SK-N-SH (cell line): ENCODE data around the gene KIF15. TPM values are rescaled to one million over a fixed set of nuclear protein-coding genes. Genes with fewer than 3 reads are reported as not detected.

ENCODE experiments used
- CTCF ChIA-PET: fragments of 300-600, 350-600 bp; formaldehyde crosslinking; extraction: SDS; loops from one replicate; lab custom pipeline; 2021; lab: Yijun Ruan, JAX
- POLR2A ChIA-PET: fragments of 350-600 bp; sonication (Branson Sonifier 250); formaldehyde crosslinking; extraction: SDS; loops from one replicate; lab custom pipeline; 2020; ENCODE audit warnings: antibody characterized with exemption, inconsistent platforms; lab: Yijun Ruan, JAX
- DNase-seq: peaks from one replicate; pipeline ENCODE4 v3.0.0; 2012
- H2AFZ ChIP-seq: fragments of 200-600 bp; sonication (generic); 2 replicates; pipeline ENCODE4 v1.8.1; 2016; ENCODE audit warnings: antibody characterized with exemption, mild to moderate bottlenecking, low read depth
- H3F3A ChIP-seq: fragments of 200-600 bp; sonication (generic); replicated peaks from 2 replicates; pipeline ENCODE3; 2016; ENCODE audit warnings: antibody characterized with exemption, mild to moderate bottlenecking; ENCODE audit not compliant: insufficient read depth
- H3K27ac ChIP-seq, 2 experiments: fragments of 200-500 bp in 1 of 2; fragments of 200-600 bp in 1 of 2; sonication (Bioruptor generic) in 1 of 2; sonication (generic), shearing (Covaris generic) in 1 of 2; 2 replicates each; pipeline versions ENCODE4 v1.5.1 to v1.6.1; 2014 to 2016; ENCODE audit warnings: low read depth in 2 of 2, inconsistent platforms in 1 of 2, low read length in 1 of 2, mild to moderate bottlenecking in 1 of 2, mixed read lengths in 1 of 2
- H3K27me3 ChIP-seq: fragments of 200-600 bp; sonication (generic), shearing (Covaris generic); 2 replicates; pipeline ENCODE4 v1.6.1; 2016; ENCODE audit warnings: mixed run types; ENCODE audit not compliant: insufficient read depth
- H3K36me3 ChIP-seq, 2 experiments: fragments of 200-500 bp in 1 of 2; fragments of 200-600 bp in 1 of 2; sonication (Bioruptor generic) in 1 of 2; sonication (generic) in 1 of 2; replicated peaks in 1 of 2; 2 replicates each; pipeline versions ENCODE3 to v1.5.1; 2014 to 2016; ENCODE audit warnings: low read length in 1 of 2, mild to moderate bottlenecking in 1 of 2; ENCODE audit not compliant: insufficient read depth in 2 of 2, control insufficient read depth in 1 of 2
- H3K4me1 ChIP-seq, 2 experiments: fragments of 200-500 bp in 1 of 2; fragments of 200-600 bp in 1 of 2; sonication (Bioruptor generic) in 1 of 2; sonication (generic), shearing (Covaris generic) in 1 of 2; 2 replicates each; pipeline versions ENCODE4 v1.5.1 to v1.6.1; 2014 to 2016; ENCODE audit warnings: low read depth in 1 of 2, low read length in 1 of 2, mixed run types in 1 of 2; ENCODE audit not compliant: insufficient read depth in 2 of 2, control insufficient read depth in 1 of 2
- H3K4me2 ChIP-seq: fragments of 200-600 bp; sonication (generic), shearing (Covaris generic); 2 replicates; pipeline ENCODE4 v1.6.1; 2017; ENCODE audit warnings: mixed run types
- H3K4me3 ChIP-seq, 2 experiments: fragments of 200-500 bp in 1 of 2; fragments of 200-600 bp in 1 of 2; sonication (Bioruptor generic) in 1 of 2; sonication (generic), shearing (Covaris generic) in 1 of 2; 2 replicates each; pipeline versions ENCODE4 v1.5.1 to v1.8.1; 2014 to 2016; ENCODE audit warnings: low read depth in 2 of 2, inconsistent platforms in 1 of 2, low read length in 1 of 2, mild to moderate bottlenecking in 1 of 2, mixed read lengths in 1 of 2, moderate library complexity in 1 of 2
- H3K79me2 ChIP-seq: fragments of 200-600 bp; sonication (generic); 2 replicates; pipeline ENCODE4 v1.8.1; 2017; ENCODE audit warnings: mild to moderate bottlenecking; ENCODE audit not compliant: insufficient read depth
- H3K9ac ChIP-seq: fragments of 200-600 bp; sonication (generic); 2 replicates; pipeline ENCODE4 v1.6.1; 2017; ENCODE audit warnings: mixed run types
- H3K9me2 ChIP-seq: fragments of 200-600 bp; sonication (generic); 2 replicates; pipeline ENCODE4 v1.6.1; 2017; ENCODE audit warnings: mixed run types
- H3K9me3 ChIP-seq: fragments of 200-600 bp; sonication (generic); 2 replicates; pipeline ENCODE4 v1.6.1; 2017; ENCODE audit warnings: mixed run types, mild to moderate bottlenecking, moderate library complexity
- H4K20me1 ChIP-seq: fragments of 200-600 bp; sonication (generic); 2 replicates; pipeline ENCODE4 v1.6.1; 2017; ENCODE audit warnings: mild to moderate bottlenecking, mixed run types; ENCODE audit not compliant: insufficient read depth
- ELF1 ChIP-seq: IDR thresholded peaks from 2 replicates; pipeline ENCODE4 v1.4.0; 2012
- EP300 ChIP-seq, 2 experiments: IDR thresholded peaks; 2 replicates each; pipeline versions ENCODE4 v1.4.0 to v1.6.1; 2012; ENCODE audit warnings: borderline replicate concordance in 1 of 2, low read depth in 1 of 2, low read length in 1 of 2
- EZH2phosphoT487 ChIP-seq: fragments of 200-600 bp; sonication (generic); IDR thresholded peaks from 2 replicates; pipeline ENCODE4 v1.6.1; 2017; ENCODE audit warnings: low read depth, mixed run types, mild to moderate bottlenecking, antibody characterized with exemption, moderate library complexity, borderline replicate concordance
- FOSL2 ChIP-seq: IDR thresholded peaks from 2 replicates; pipeline ENCODE4 v1.4.0; 2012; ENCODE audit warnings: low read depth, mild to moderate bottlenecking, moderate library complexity, borderline replicate concordance
- FOXJ3 ChIP-seq: sonication (generic); formaldehyde crosslinking; IDR thresholded peaks from 2 replicates; pipeline ENCODE4 v1.5.1; 2020; ENCODE audit warnings: mild to moderate bottlenecking, missing genetic modification reagents
- FOXM1 ChIP-seq: IDR thresholded peaks from 2 replicates; pipeline ENCODE4 v1.4.0; 2012; ENCODE audit warnings: low read depth, mild to moderate bottlenecking
- GABPA ChIP-seq: IDR thresholded peaks from 2 replicates; pipeline ENCODE4 v1.4.0; 2012; ENCODE audit warnings: low read depth, mild to moderate bottlenecking
- GATA2 ChIP-seq: sonication (generic); formaldehyde crosslinking; IDR thresholded peaks from 2 replicates; pipeline ENCODE4 v1.5.0; 2020; ENCODE audit warnings: mild to moderate bottlenecking, missing genetic modification reagents
- MAX ChIP-seq: IDR thresholded peaks from 2 replicates; pipeline ENCODE4 v1.4.0; 2012; ENCODE audit warnings: low read depth
- MXI1 ChIP-seq: IDR thresholded peaks from 2 replicates; pipeline ENCODE4 v1.6.1; 2012; ENCODE audit warnings: mild to moderate bottlenecking, low read depth, low read length, improper control_type of control experiment
- NFIC ChIP-seq: IDR thresholded peaks from 2 replicates; pipeline ENCODE4 v1.4.0; 2012; ENCODE audit warnings: borderline replicate concordance
- RCOR1 ChIP-seq: fragments of 150-350 bp; IDR thresholded peaks from 2 replicates; pipeline ENCODE4 v1.6.1; 2017; ENCODE audit warnings: antibody characterized with exemption, low read length
- RXRA ChIP-seq: IDR thresholded peaks from 2 replicates; pipeline ENCODE4 v1.4.0; 2012; ENCODE audit warnings: low read depth, mild to moderate bottlenecking, borderline replicate concordance
- SIN3A ChIP-seq: IDR thresholded peaks from 2 replicates; pipeline ENCODE4 v1.6.1; 2012; ENCODE audit warnings: low read depth, mild to moderate bottlenecking, low read length, moderate library complexity, borderline replicate concordance
- TAF1 ChIP-seq: IDR thresholded peaks from 2 replicates; pipeline ENCODE4 v1.6.1; 2012; ENCODE audit warnings: low read depth, mild to moderate bottlenecking, low read length, moderate library complexity, borderline replicate concordance
- TCF12 ChIP-seq: IDR thresholded peaks from 2 replicates; pipeline ENCODE4 v1.4.0; 2012
- USF1 ChIP-seq: IDR thresholded peaks from 2 replicates; pipeline ENCODE4 v1.4.0; 2012; ENCODE audit warnings: low read depth, borderline replicate concordance
- YY1 ChIP-seq: IDR thresholded peaks from 2 replicates; pipeline ENCODE4 v1.4.0; 2012; ENCODE audit warnings: low read depth, mild to moderate bottlenecking
- WGBS: methylation state at CpG from one replicate; pipeline ENCODE4 v1.1.6; 2017; ENCODE audit warnings: low lambda C conversion rate; 5-methylcytosine and 5-hydroxymethylcytosine counted together
- polyA plus RNA-seq, 3 experiments: library from polyadenylated mRNA; depleted of rRNA; stranded (reverse); fragments of >200 nt; gene quantifications; 2 replicates each; pipeline ENCODE4 v1.2.3, GENCODE V29; 2012

KIF15 gene
- polyA plus RNA-seq, 1 of the 3 experiments (the other 2 are of a cell fraction) = 2.3 TPM

DNA sequence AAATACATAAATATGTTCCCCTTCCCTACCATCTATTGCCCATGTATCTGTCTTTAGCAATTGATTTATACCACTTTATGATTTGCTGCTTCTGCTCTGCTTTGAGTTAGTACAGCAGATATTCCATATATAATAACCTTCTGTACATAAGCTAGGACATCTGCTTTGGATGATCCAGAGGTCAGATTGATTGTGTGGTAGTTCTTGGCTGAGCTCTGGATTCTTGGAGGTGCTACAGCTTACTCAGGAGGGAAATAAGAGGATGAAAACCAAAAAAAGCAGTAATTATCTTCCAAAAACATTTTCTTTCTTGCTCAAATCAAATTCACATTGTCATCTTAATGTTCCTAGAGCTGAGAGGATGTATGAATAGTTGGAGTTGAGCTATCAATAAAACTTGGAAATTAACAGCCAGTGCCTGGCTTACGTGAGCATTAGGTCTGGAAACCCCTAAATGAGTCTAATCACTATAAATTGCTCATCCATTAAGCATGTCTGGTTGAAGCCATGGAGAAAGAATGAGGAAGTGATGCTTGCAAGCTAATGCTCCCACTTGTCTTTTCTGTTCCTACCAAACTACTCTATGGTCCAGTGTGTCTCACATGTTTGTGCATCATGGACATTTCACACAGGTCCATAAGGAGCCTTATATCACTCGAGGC lies 63.8 kb downstream of the KIF15 start:
- no peak overlapping the region for H3K9ac ChIP-seq
- H3K4me2 ChIP-seq = no peak overlapping the region
- peak overlapping the region; percentile 78 for H2AFZ ChIP-seq
- H3K27ac ChIP-seq = peak overlapping the region; percentile 42 to 71
- ChIA-PET CTCF (interaction anchor here (0.7 to 1.4 kb wide), 4 partner anchors 8 to 89 kb away, joined by 3 to 6 read pairs (median 4); no protein-coding TSS in a partner anchor), POLR2A (interaction anchor here (0.9 kb wide), 1 partner anchor 315 kb away, joined by 3 read pairs; no protein-coding TSS in a partner anchor)
- no peaks in the 10 kb centered on the region; the same call in 1 of the 2 replicates for H3K79me2 ChIP-seq
- peaks cover 15 to 23% of the 10 kb centered on the region in 2 experiments for H3K36me3 ChIP-seq
- no peaks in the 10 kb centered on the region for H3K27me3 ChIP-seq
- no peaks in the 10 kb centered on the region for H4K20me1 ChIP-seq
- H3K4me1 ChIP-seq = peaks cover 7 to 9% of the 10 kb centered on the region in 2 experiments; a peak in 3 of 4 replicates
- H3K9me3 ChIP-seq = no peaks in the 10 kb centered on the region
- peaks cover 10% of the 10 kb centered on the region for H3F3A ChIP-seq
- WGBS = 33% methylated on average over 2 of the region's 2 CpGs
- H3K9me2 ChIP-seq = no peaks in the 10 kb centered on the region
- no peak for TF ChIP-seq FOXM1
- TF ChIP-seq YY1 = no peak
- TF ChIP-seq USF1 = no peak
- TF ChIP-seq NFIC = no peak
- TF ChIP-seq MXI1 = peak; percentile 35; the same call in 1 of the 2 replicates
- no peak for TF ChIP-seq SIN3A
- TF ChIP-seq RCOR1 = peak; percentile 68
- peak; percentile 8; the same call in 1 of the 2 replicates for TF ChIP-seq FOSL2
- TF ChIP-seq TCF12 = 0 out of 2 replicates have a peak, but pooled peaks have one; percentile 8
- no peak for TF ChIP-seq GABPA
- 0 out of 2 replicates have a peak, but pooled peaks have one; percentile 14 for TF ChIP-seq MAX
- peak; percentile 87 for TF ChIP-seq ELF1
- no peak for TF ChIP-seq GATA2 (CRISPR knock-in tag)
- no peak for TF ChIP-seq RXRA
- TF ChIP-seq TAF1 = no peak
- TF ChIP-seq FOXJ3 (CRISPR knock-in tag) = no peak
- peak in 1 of 2 experiments; percentile 34; a peak in 1 of 4 replicates for TF ChIP-seq EP300 (IDR thresholded peaks at IDR 0.05; ENCODE audit: borderline replicate concordance in 1 of 2, low read depth in 1 of 2, low read length in 1 of 2)
- TF ChIP-seq EZH2phosphoT487 = no peak
- no peak overlapping the region for H3K4me3 ChIP-seq
- peak; percentile 51 for DNase-seq

DNA sequence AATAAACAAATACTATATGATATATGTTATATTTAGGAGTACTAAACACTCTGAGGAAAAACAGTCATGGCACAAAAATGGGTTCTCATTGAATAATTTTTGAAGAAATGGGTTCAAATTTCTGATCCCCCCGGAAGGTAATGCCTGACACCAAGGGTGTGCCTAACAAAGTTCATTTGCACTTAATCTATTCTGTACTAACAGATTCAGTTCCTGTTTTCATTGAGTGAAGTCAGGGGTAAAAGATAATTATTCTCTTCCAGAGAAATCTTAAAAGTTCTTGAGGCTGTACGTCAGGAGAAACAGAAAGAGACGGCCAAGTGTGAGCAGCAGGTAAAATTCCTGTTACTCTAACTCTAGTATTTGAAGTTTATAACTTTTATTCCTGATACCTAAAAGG lies 65.6 kb downstream of the KIF15 start:
- H3K4me1 ChIP-seq = peaks cover 7 to 9% of the 10 kb centered on the region in 2 experiments; a peak in 3 of 4 replicates
- H3K79me2 ChIP-seq = no peaks in the 10 kb centered on the region; the same call in 1 of the 2 replicates
- H3K4me3 ChIP-seq = no peak overlapping the region
- H2AFZ ChIP-seq = no peak overlapping the region
- no peaks in the 10 kb centered on the region for H3K9me3 ChIP-seq
- H3K4me2 ChIP-seq = no peak overlapping the region
- no peaks in the 10 kb centered on the region for H3K9me2 ChIP-seq
- H3K36me3 ChIP-seq = peaks cover 28 to 32% of the 10 kb centered on the region in 2 experiments
- peaks cover 10% of the 10 kb centered on the region for H3F3A ChIP-seq
- ChIA-PET CTCF (interaction anchor here (1.3 kb wide), 1 partner anchor 22 kb away, joined by 3 read pairs; no protein-coding TSS in a partner anchor), POLR2A (no interaction called here)
- H4K20me1 ChIP-seq = no peaks in the 10 kb centered on the region
- DNase-seq = no peak
- no peaks in the 10 kb centered on the region for H3K27me3 ChIP-seq
- TF ChIP-seq YY1 = no peak
- H3K27ac ChIP-seq = no peak overlapping the region
- no peak overlapping the region for H3K9ac ChIP-seq
- WGBS = 91% methylated on average over 3 of the region's 3 CpGs
